Breast epithelium (tissue), 4 donors: ENCODE results near the gene MPZL2. TPM values are rescaled to one million over a fixed set of nuclear protein-coding genes. Genes with fewer than 3 reads are reported as not detected.

Experiments used
- DNase-seq, 2 donors: peaks; one replicate each; pipeline ENCODE4 v3.0.0-alpha.2; 2019; ENCODE audit warnings: low spot score in 2 of 2
- H3K27ac ChIP-seq, 2 donors: fragments of 200-600 bp; sonication (generic) in 1 of 2; one replicate each; pipeline ENCODE4 v1.5.1; 2016 to 2019; ENCODE audit warnings: mild to moderate bottlenecking in 1 of 2
- H3K27me3 ChIP-seq, 2 donors: fragments of 200-600 bp; sonication (generic) in 1 of 2; one replicate each; pipeline versions ENCODE4 v1.5.1 to v1.6.0; 2017 to 2019; ENCODE audit warnings: control low read depth in 1 of 2, mild to moderate bottlenecking in 1 of 2
- H3K36me3 ChIP-seq: fragments of 200-600 bp; one replicate; pipeline ENCODE4 v1.5.1; 2019
- H3K4me1 ChIP-seq, 2 donors: fragments of 200-600 bp; sonication (generic); one replicate each; pipeline ENCODE4 v1.5.1; 2016 to 2019; ENCODE audit warnings: control low read depth in 1 of 2
- H3K4me3 ChIP-seq, 3 donors: fragments of 200-600 bp; sonication (generic); 1 replicate in 2 of 3; 2 replicates in 1 of 3; pipeline ENCODE4 v1.5.1; 2016 to 2019; ENCODE audit warnings: mild to moderate bottlenecking in 3 of 3, moderate library complexity in 2 of 3
- H3K9me3 ChIP-seq, 2 donors: fragments of 200-600 bp; sonication (generic) in 1 of 2; one replicate each; pipeline ENCODE4 v1.5.1; 2016 to 2019; ENCODE audit warnings: control low read depth in 1 of 2
- CTCF ChIP-seq, 3 donors: fragments of 450-650 bp; IDR thresholded peaks; one replicate each; pipeline ENCODE4 v1.5.1; 2016 to 2017; ENCODE audit warnings: antibody characterized with exemption in 3 of 3, mild to moderate bottlenecking in 3 of 3, moderate library complexity in 3 of 3
- POLR2A ChIP-seq: fragments of 450-650 bp; IDR thresholded peaks from one replicate; pipeline ENCODE4 v1.6.1; 2016; ENCODE audit warnings: antibody characterized with exemption, mild to moderate bottlenecking, moderate library complexity
- POLR2AphosphoS5 ChIP-seq, 3 donors: sonication (generic); formaldehyde crosslinking; IDR thresholded peaks; one replicate each; pipeline ENCODE4 v1.6.1; 2017; ENCODE audit warnings: antibody characterized with exemption in 3 of 3
- intact Hi-C: fragments of 100-400 bp; cut with DNase I; formaldehyde crosslinking; loops from one replicate; pipeline ENCODE4 v1.15.1; 2023; ENCODE audit warnings: low total_unique reads
- total RNA-seq, 3 donors: library from RNA; depleted of rRNA; stranded (reverse); fragments of >200 nt; gene quantifications; one replicate each; pipeline ENCODE4 v1.1.0, GENCODE V29; 2016

Gene MPZL2
- total RNA-seq, 3 donors from 2014 or later, result 4.6 to 73.1 (median 70.7) TPM

GRCh38 chr11:118219732-118220131, 44.4 kb downstream of the MPZL2 start:
- Histone ChIP-seq H3K36me3 (no peaks in the 10 kb centered on the region), H3K27ac (no peak overlapping the region), H3K4me1 (no peaks in the 10 kb centered on the region), H3K9me3 (no peaks in the 10 kb centered on the region), H3K27me3 (no peaks in the 10 kb centered on the region), H3K4me3 (no peak overlapping the region)
- intact Hi-C loops, result loop anchor here (10.0 kb wide), 1 partner anchor 1185 kb away; no protein-coding TSS in a partner anchor
- no peak for DNase-seq
- TF ChIP-seq POLR2AphosphoS5 (IDR thresholded peaks at IDR 0.05) (no peak), CTCF (IDR thresholded peaks at IDR 0.05) (no peak)

GRCh38 chr11:118219244-118219643, 44.9 kb downstream of the MPZL2 start:
- no peak overlapping the region for H3K4me3 ChIP-seq
- H3K27me3 ChIP-seq, result no peaks in the 10 kb centered on the region
- no peak for DNase-seq
- TF ChIP-seq POLR2A (no peak), CTCF (IDR thresholded peaks at IDR 0.05) (no peak), POLR2AphosphoS5 (IDR thresholded peaks at IDR 0.05) (no peak)
- H3K9me3 ChIP-seq, result no peaks in the 10 kb centered on the region
- intact Hi-C loops, result loop anchor here (10.0 kb wide), 1 partner anchor 1186 kb away; no protein-coding TSS in a partner anchor
- no peaks in the 10 kb centered on the region for H3K4me1 ChIP-seq
- H3K27ac ChIP-seq, result no peak overlapping the region
- H3K36me3 ChIP-seq, result no peaks in the 10 kb centered on the region

GRCh38 chr11:118217575-118217974, 46.5 kb downstream of the MPZL2 start:
- no peak for TF ChIP-seq CTCF (IDR thresholded peaks at IDR 0.05)
- TF ChIP-seq POLR2A, result no peak
- no peak for TF ChIP-seq POLR2AphosphoS5 (IDR thresholded peaks at IDR 0.05)
- no peak overlapping the region for H3K27ac ChIP-seq
- no peaks in the 10 kb centered on the region for H3K36me3 ChIP-seq
- H3K27me3 ChIP-seq, result no peaks in the 10 kb centered on the region
- H3K9me3 ChIP-seq, result no peaks in the 10 kb centered on the region
- H3K4me3 ChIP-seq, result no peak overlapping the region
- no peaks in the 10 kb centered on the region for H3K4me1 ChIP-seq
- intact Hi-C loops, result loop anchor here (10.0 kb wide), 1 partner anchor 1187 kb away; no protein-coding TSS in a partner anchor
- DNase-seq, result no peak

- H3K4me3 ChIP-seq, result no peak overlapping the region
- no peak for TF ChIP-seq POLR2AphosphoS5 (IDR thresholded peaks at IDR 0.05)
- TF ChIP-seq CTCF (IDR thresholded peaks at IDR 0.05), result no peak
- TF ChIP-seq POLR2A, result no peak
- intact Hi-C loops, result loop anchor here (10.0 kb wide), 1 partner anchor 1188 kb away; no protein-coding TSS in a partner anchor
- H3K36me3 ChIP-seq, result no peaks in the 10 kb centered on the region
- no peaks in the 10 kb centered on the region for H3K4me1 ChIP-seq
- H3K27me3 ChIP-seq, result no peaks in the 10 kb centered on the region
- H3K9me3 ChIP-seq, result no peaks in the 10 kb centered on the region
- H3K27ac ChIP-seq, result no peak overlapping the region
- no peak for DNase-seq
Observed at GRCh38 chr11:118216621-118217481, 47.2 kb downstream of the MPZL2 start.

- no peaks in the 10 kb centered on the region for H3K36me3 ChIP-seq
- TF ChIP-seq POLR2AphosphoS5 (IDR thresholded peaks at IDR 0.05) (no peak), CTCF (IDR thresholded peaks at IDR 0.05) (no peak), POLR2A (no peak)
- intact Hi-C loops, result loop anchor here (10.0 kb wide), 1 partner anchor 1189 kb away; no protein-coding TSS in a partner anchor
- H3K27ac ChIP-seq, result no peak overlapping the region
- no peaks in the 10 kb centered on the region for H3K27me3 ChIP-seq
- DNase-seq, result no peak
- no peak overlapping the region for H3K4me3 ChIP-seq
- no peaks in the 10 kb centered on the region for H3K4me1 ChIP-seq
- no peaks in the 10 kb centered on the region for H3K9me3 ChIP-seq
Observed at GRCh38 chr11:118215765-118216164, 48.3 kb downstream of the MPZL2 start.
